ENCODE measurements around the gene PF4V1.

The PF4V1 gene, protein sequence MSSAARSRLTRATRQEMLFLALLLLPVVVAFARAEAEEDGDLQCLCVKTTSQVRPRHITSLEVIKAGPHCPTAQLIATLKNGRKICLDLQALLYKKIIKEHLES

GRCh38 chr4:73853246-73853704 lies at the start of gene PF4V1:
Gene PF4V1, plus strand, starts transcription at chr4:73853296. Its CDS starts 67 bp downstream, at chr4:73853363.
- no peak for DNase-seq

- DNase-seq: no peak
Measured at GRCh38 chr4:73810191-73810590, 42.9 kb upstream of the PF4V1 start.

GRCh38 chr4:73811841-73812240 lies 41.3 kb upstream of the PF4V1 start:
- DNase-seq: no peak

GRCh38 chr4:73814679-73815078 lies 38.4 kb upstream of the PF4V1 start:
- no peak for DNase-seq

DNA sequence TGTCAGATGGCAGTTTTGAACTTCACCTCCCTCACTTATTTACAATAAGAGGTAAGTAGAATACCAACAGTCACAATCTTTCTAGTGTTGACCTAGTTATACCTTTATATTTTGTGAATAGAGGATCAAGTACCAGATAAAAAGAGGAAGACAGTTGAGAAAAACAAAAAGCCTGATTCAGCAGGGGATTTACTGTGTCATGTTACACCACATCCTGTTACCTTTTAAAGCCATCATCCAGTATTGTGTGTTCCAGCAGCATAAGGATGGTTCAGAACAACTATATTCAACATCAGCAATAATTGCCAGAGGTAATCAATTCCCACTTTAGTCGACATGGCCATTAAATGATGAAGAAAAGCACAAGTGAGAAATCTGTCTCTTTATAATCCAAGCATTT lies 38.0 kb upstream of the PF4V1 start:
- no peak for DNase-seq

GRCh38 chr4:73816814-73817213 lies 36.3 kb upstream of the PF4V1 start:
- DNase-seq: no peak

DNA sequence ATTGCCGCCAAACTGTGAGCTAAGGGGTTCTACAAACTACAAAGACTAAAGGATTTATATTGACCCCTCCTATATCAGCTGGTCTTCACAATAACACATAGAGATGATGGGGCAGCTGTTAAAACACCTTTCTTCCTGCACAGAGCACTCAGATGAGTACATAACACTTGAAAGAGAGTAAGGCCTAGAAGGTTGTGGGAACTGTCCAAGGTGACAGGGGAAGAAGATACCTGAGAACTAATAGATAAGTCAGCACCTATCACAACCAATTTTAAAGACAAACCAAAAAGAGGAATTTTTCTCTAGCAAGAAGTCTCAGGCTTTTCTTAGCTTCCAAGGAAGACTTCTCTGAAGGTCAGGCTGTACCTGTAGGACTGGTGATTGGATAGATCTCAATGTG lies 35.8 kb upstream of the PF4V1 start:
- no peak for DNase-seq

- DNase-seq: no peak
Measured at GRCh38 chr4:73821325-73821724, 31.8 kb upstream of the PF4V1 start.

DNA sequence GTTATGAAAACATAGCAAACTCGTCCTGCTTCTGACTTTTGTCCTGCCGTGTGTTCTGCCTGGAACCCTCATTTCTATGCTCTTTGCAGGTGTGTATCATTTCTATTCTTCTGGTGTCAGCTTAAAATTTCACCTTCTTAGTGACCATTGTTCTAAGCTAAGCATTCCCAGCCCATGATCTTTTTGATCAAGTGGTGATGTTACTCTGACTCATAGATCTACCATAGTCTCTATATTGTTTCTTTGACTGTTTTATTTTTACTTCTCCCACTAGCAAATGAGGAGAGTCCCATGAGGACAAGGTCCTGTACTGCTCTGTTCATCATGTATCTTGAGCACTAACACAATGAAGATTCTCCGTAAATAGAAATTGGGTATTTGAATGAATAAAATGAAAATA lies 30.7 kb upstream of the PF4V1 start:
- no peak for DNase-seq

DNA sequence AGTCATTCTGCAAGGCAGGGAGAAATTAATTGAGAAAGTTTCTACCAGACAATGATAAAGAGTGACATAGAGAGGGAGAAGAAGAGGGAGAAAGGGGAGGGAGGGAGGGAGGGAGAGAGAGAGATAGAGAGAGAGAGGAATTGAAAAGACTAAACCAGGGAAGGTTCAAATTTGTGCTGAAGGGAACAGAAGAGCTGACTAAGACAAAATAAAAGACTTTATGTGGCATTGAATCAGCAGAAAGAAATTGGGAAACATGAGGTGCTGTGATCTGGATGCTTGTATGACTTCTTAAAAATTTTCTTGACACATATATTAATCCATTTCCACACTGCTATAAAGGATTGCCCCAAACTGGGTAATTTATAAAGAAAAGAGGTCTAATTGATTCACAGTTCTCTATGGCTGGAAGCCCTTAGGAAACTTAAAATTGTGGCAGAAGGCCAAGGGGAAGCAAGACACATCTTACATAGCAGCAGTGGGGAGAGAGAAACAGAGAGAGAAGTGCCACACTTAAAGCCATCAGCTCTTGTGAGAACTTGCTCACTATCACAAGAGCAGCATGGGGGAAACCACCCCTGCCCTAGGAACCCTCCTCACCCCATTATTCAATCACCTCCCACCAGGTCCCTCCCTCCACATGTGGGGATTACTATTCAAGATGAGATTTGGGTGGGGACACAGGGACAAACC lies 30.1 kb upstream of the PF4V1 start:
- DNase-seq: no peak

DNA sequence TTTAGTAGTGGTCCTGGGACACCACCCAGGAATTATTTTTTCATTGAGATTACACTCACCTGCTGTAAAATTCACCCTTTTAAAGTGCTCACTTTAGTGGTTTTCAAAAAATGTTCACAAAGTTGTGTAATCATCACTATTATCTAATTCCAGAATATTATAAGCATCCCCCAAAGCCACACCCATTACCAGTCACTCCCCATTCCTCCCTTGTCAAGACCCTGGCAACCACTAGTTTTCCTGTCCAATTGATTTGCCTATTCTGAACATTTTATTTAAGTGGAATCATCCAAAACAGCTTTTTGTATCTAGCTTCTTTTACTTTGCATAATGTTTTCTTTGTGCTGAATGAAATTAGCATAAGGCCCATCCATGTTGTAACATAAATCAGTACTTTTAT lies 29.3 kb upstream of the PF4V1 start:
- DNase-seq: no peak

DNA sequence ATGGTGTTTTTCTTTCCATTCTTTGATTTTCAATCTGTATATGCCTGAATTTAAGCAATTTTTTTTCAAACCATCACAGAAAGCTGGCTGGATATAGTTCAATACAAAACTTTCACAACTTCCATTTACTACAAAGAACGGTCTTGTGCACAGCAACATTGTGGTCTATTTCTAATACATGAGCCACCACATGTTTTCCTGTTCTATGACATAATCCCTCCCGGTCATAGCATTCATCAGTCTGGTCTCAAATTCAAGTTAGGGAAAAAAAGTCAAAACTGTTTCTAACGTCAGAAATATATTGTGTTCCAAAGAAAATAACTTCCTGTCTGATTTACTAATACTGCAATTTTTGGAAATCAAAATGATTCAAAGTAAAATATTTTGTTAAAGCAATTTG lies 24.1 kb upstream of the PF4V1 start:
- DNase-seq: no peak

- DNase-seq: no peak
Measured at GRCh38 chr4:73831569-73831968, 21.5 kb upstream of the PF4V1 start.

DNA sequence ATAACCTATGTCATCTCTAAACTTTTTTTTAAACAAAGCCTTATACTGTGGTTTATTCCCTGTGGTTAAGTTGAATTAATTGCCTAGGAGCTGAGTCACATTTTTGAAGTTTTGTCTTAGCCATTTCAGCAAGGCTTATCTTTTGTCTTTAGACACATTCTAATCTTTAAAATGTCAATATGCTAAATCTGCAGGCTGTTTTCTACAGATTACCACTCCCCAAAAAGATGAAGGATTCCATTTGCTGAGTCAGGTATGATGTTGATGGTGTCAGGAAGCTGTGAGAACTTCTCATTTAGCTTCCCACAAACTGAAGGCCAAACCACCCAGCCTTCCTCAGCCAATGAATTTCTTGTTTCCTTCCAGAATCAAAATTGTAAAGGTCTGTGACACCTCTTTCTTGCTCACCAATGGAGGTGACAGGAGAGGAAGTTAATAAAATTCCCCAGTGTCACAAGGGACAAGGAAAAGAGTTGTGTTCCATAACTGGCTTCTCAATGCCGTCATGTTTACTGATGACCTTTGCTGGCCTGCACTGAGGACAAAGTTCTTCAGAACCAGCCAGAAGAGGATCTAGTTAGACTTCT lies 20.4 kb upstream of the PF4V1 start:
- no peak for DNase-seq

DNA sequence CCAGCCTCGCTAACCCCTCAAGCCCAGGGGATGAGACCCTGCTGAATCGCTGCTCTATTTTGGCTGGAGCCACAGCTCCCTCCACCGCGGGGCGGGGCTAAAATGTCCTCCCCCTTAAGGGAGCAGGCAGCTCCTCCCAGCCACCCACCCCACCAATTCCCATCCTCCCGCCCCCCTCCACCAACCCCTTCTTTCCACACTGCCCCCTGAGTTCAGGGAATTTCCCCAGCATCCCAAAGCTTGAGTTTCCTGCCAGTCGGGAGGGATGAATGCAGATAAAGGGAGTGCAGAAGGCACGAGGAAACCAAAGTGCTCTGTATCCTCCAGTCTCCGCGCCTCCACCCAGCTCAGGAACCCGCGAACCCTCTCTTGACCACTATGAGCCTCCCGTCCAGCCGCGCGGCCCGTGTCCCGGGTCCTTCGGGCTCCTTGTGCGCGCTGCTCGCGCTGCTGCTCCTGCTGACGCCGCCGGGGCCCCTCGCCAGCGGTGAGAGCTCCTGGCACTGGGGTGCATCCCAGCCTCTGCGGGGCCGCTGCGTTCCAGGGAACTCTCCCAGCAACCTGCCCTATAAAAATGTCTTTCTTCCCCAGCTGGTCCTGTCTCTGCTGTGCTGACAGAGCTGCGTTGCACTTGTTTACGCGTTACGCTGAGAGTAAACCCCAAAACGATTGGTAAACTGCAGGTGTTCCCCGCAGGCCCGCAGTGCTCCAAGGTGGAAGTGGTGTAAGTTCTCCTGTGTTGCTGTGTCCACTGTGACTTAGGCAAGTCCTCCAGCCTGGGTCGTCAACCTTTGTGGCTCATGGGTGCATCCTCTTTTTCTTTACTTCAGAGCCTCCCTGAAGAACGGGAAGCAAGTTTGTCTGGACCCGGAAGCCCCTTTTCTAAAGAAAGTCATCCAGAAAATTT lies 16.5 kb upstream of the PF4V1 start, which contains the start of gene CXCL6:
Gene CXCL6 (plus strand): TSS at position 306 of the 907 bp plus-strand sequence. CDS start 73 bp downstream, at position 379.
- DNase-seq: no peak

GRCh38 chr4:73839071-73839470 lies 14.0 kb upstream of the PF4V1 start:
- DNase-seq: no peak

- DNase-seq: no peak
Measured at GRCh38 chr4:73839715-73840114, 13.4 kb upstream of the PF4V1 start.

DNA sequence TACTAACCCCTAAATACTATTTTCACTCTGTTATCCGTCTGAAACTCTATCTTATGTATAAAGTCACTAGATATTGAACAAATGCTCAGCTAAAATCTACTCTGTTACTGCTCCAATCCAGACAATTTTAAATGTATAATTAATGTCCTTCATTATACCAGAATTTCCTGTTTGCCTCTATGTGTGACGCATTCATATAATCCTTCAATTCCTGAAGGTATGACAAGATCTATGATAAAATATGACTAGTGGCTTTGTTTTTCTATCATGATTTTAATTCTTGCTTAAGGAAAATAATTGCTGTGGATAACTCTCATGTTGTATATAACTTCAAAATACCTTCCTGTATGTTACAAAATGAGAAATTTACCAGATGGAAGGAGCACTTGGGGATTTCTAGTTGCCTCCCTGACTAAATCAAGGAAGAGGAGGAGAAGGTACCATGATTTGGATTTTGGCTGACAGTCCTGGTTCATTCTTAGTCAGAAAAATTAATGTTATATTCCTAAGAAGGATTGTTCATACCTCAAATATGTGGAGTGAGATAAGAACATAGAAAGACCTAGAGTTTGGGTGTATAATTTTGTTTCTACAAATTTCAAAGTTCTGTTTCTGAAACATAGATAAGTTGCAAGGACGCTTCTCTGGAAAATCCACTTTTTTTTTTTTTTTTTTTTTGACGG lies 11.7 kb upstream of the PF4V1 start:
- no peak for DNase-seq

- DNase-seq: no peak
Measured at GRCh38 chr4:73842696-73843095, 10.4 kb upstream of the PF4V1 start.

GRCh38 chr4:73843369-73843768 lies 9.7 kb upstream of the PF4V1 start:
- no peak for DNase-seq

- no peak for DNase-seq
Measured at GRCh38 chr4:73844345-73844744, 8.8 kb upstream of the PF4V1 start.

DNA sequence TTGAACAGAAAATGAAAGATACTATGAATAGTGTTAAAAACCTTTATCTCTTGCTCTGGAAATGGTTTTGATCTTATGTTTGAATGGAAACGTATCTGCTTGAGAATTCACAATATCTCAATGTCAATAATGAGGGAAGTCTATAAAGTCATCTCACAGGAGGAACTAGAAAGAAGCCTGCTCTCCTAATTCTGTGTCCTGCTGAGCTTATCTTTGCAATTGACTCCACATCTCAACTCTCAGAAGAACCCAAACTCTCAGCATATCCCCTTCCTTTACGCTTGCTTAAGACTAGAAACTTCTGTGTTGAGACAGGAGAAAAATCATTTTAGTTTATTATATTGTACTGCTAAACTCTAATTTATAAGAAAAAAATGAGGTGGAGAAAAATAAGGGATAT lies 8.3 kb upstream of the PF4V1 start:
- no peak for DNase-seq
